Smooth muscle cell (in vitro differentiated cells): Measurements from ENCODE around the gene DMRT1. TPM values are rescaled to one million over a fixed set of nuclear protein-coding genes. Genes with fewer than 3 reads are reported as not detected.

Source experiments
- DNase-seq: peaks from one replicate; lab custom pipeline; 2025; ENCODE audit not compliant: unreplicated experiment; lab: John Stamatoyannopoulos, UW
- H2AFZ ChIP-seq: fragments of 200-600 bp; sonication (generic); 2 replicates; pipeline ENCODE4 v1.6.0; 2016; ENCODE audit warnings: antibody characterized with exemption, low read depth, mild to moderate bottlenecking
- H3F3A ChIP-seq: fragments of 200-600 bp; sonication (generic); 2 replicates; pipeline ENCODE4 v1.6.0; 2017; ENCODE audit warnings: antibody characterized with exemption, low read depth
- H3K27ac ChIP-seq: fragments of 200-600 bp; sonication (generic); 2 replicates; pipeline ENCODE4 v1.5.1; 2016; ENCODE audit warnings: low read depth, mild to moderate bottlenecking
- H3K27me3 ChIP-seq: fragments of 200-600 bp; sonication (generic); 2 replicates; pipeline ENCODE4 v1.6.1; 2016; ENCODE audit warnings: low read depth, mild to moderate bottlenecking
- H3K36me3 ChIP-seq: fragments of 200-600 bp; sonication (generic); 2 replicates; pipeline ENCODE4 v1.5.1; 2016; ENCODE audit warnings: low read depth
- H3K4me1 ChIP-seq: fragments of 200-600 bp; sonication (generic); 2 replicates; pipeline ENCODE4 v1.5.1; 2016; ENCODE audit warnings: low read depth
- H3K4me2 ChIP-seq: fragments of 200-600 bp; sonication (generic); 2 replicates; pipeline ENCODE4 v1.6.0; 2016; ENCODE audit warnings: mild to moderate bottlenecking
- H3K4me3 ChIP-seq: fragments of 200-600 bp; sonication (generic); 2 replicates; pipeline ENCODE4 v1.5.1; 2016; ENCODE audit warnings: mild to moderate bottlenecking
- H3K79me2 ChIP-seq: fragments of 200-600 bp; sonication (generic); 2 replicates; pipeline ENCODE4 v1.6.0; 2016; ENCODE audit warnings: low read depth, mild to moderate bottlenecking
- H3K9ac ChIP-seq: fragments of 200-600 bp; sonication (generic); 2 replicates; pipeline ENCODE4 v1.6.0; 2016; ENCODE audit warnings: low read depth
- H3K9me3 ChIP-seq: fragments of 200-600 bp; sonication (generic); replicated peaks from 2 replicates; pipeline ENCODE4 v1.5.1; 2016; ENCODE audit warnings: low read depth
- H4K20me1 ChIP-seq: fragments of 200-600 bp; sonication (generic); 2 replicates; pipeline ENCODE4 v1.6.0; 2016; ENCODE audit warnings: low read depth
- CTCF ChIP-seq: fragments of 200-600 bp; sonication (generic); IDR thresholded peaks from 2 replicates; pipeline ENCODE4 v1.5.1; 2017; ENCODE audit warnings: borderline replicate concordance, mild to moderate bottlenecking, antibody characterized with exemption; ENCODE audit not compliant: insufficient read depth, poor library complexity, severe bottlenecking
- WGBS: methylation state at CpG from one replicate; pipeline ENCODE4 v1.1.7; 2016; ENCODE audit warnings: low lambda C conversion rate; 5-methylcytosine and 5-hydroxymethylcytosine counted together
- polyA plus RNA-seq: library from polyadenylated mRNA; unstranded; fragments of >200 nt; fragmentation: Nextera tagmentation; extraction: Ambion mirVana; gene quantifications from 2 replicates; pipeline ENCODE4 v1.2.1, GENCODE V29; 2016
- total RNA-seq: library from RNA; depleted of rRNA; stranded (reverse); fragments of >200 nt; gene quantifications from 2 replicates; pipeline ENCODE4 v1.2.3, GENCODE V29; 2014

DMRT1 gene
- total and polyA plus RNA-seq, 2 experiments from 2014 or later: 0.58 TPM; not detected in 1

- no peaks in the 10 kb centered on the region for H3F3A ChIP-seq
- TF ChIP-seq CTCF: no peak
- no peak overlapping the region for H3K27ac ChIP-seq
- no peaks in the 10 kb centered on the region for H3K36me3 ChIP-seq
- DNase-seq: no peak
- H3K4me2 ChIP-seq: no peak overlapping the region
- no peak overlapping the region for H3K9ac ChIP-seq
- H4K20me1 ChIP-seq: no peaks in the 10 kb centered on the region
- no peak overlapping the region for H2AFZ ChIP-seq
- H3K4me3 ChIP-seq: no peak overlapping the region
- peaks cover 64% of the 10 kb centered on the region for H3K4me1 ChIP-seq
- no peaks in the 10 kb centered on the region for H3K9me3 ChIP-seq
- no peaks in the 10 kb centered on the region for H3K79me2 ChIP-seq
- H3K27me3 ChIP-seq: peaks cover 100% of the 10 kb centered on the region
- WGBS: 14% methylated on average over 17 of the region's 17 CpGs
Observed at GRCh38 chr9:973295-973834, 131.9 kb downstream of the DMRT1 start.

- H3K9me3 ChIP-seq: no peaks in the 10 kb centered on the region
- 8% methylated on average over 29 of the region's 29 CpGs for WGBS
- peaks cover 63% of the 10 kb centered on the region for H3K4me1 ChIP-seq
- H3K9ac ChIP-seq: no peak overlapping the region
- no peaks in the 10 kb centered on the region for H4K20me1 ChIP-seq
- H3K27ac ChIP-seq: no peak overlapping the region
- no peaks in the 10 kb centered on the region for H3K79me2 ChIP-seq
- no peak overlapping the region for H3K4me3 ChIP-seq
- no peaks in the 10 kb centered on the region for H3K36me3 ChIP-seq
- peaks cover 100% of the 10 kb centered on the region for H3K27me3 ChIP-seq
- DNase-seq: no peak
- no peaks in the 10 kb centered on the region for H3F3A ChIP-seq
- TF ChIP-seq CTCF: no peak
- H3K4me2 ChIP-seq: no peak overlapping the region
- H2AFZ ChIP-seq: no peak overlapping the region
Observed at GRCh38 chr9:974031-974995, 132.8 kb downstream of the DMRT1 start.

- DNase-seq: no peak
- no peaks in the 10 kb centered on the region for H3K36me3 ChIP-seq
- TF ChIP-seq CTCF: no peak
- no peak overlapping the region for H2AFZ ChIP-seq
- H4K20me1 ChIP-seq: no peaks in the 10 kb centered on the region
- H3K4me3 ChIP-seq: no peak overlapping the region
- H3K27me3 ChIP-seq: peaks cover 100% of the 10 kb centered on the region
- H3K9ac ChIP-seq: no peak overlapping the region
- no peak overlapping the region for H3K27ac ChIP-seq
- H3K4me1 ChIP-seq: peaks cover 56% of the 10 kb centered on the region
- H3K79me2 ChIP-seq: no peaks in the 10 kb centered on the region
- 9% methylated on average over 24 of the region's 24 CpGs for WGBS
- H3F3A ChIP-seq: no peaks in the 10 kb centered on the region
- no peaks in the 10 kb centered on the region for H3K9me3 ChIP-seq
- no peak overlapping the region for H3K4me2 ChIP-seq
Observed at GRCh38 chr9:974996-975739, 133.7 kb downstream of the DMRT1 start.
